Measurements from ENCODE around the gene ANO4. TPM values are rescaled to one million over a fixed set of nuclear protein-coding genes. Genes with fewer than 3 reads are reported as not detected.
A peak's percentile ranks its signal among the peaks of the same experiment; 100 is the strongest.

Gene ANO4
- total and polyA plus RNA-seq, 9 donors = 0.35 to 1.2 (median 0.71) TPM

DNA sequence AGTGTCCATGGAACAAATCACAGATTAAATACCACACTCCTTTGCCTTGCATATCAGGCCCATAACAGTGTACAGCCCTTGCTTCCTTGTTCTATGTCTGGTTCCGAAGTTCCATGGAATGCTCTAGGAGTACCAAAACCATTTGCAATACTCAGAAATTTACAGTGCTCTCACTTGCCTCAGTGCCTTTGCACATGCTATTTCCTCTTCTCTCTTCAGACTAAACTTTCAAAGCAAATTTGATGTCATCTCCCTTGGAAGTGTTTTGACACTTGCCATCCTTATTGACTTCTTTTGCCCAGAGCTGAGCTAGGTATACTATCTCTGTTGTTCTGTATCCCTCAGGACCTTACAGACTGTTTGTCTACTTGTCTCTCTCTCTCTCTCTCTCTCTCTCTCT lies 6.1 kb downstream of the ANO4 start:
- no peaks in the 10 kb centered on the region for H3K27me3 ChIP-seq (ENCODE audit: control insufficient read depth, insufficient read depth, low read length)
- no peak for DNase-seq
- no peak overlapping the region for H3K4me3 ChIP-seq (ENCODE audit: low read length)
- H3K9me3 ChIP-seq (replicated peaks; ENCODE audit: control insufficient read depth, low read depth, low read length) = no peaks in the 10 kb centered on the region
- no peak overlapping the region for H3K27ac ChIP-seq (ENCODE audit: low read length)
- H3K36me3 ChIP-seq (ENCODE audit: control insufficient read depth, insufficient read depth, low read length) = no peaks in the 10 kb centered on the region
- 89% methylated on average over 1 of the region's 1 CpG for WGBS (ENCODE audit: insufficient coverage)
- H3K4me1 ChIP-seq (ENCODE audit: control insufficient read depth, insufficient read depth, low read length) = no peaks in the 10 kb centered on the region

DNA sequence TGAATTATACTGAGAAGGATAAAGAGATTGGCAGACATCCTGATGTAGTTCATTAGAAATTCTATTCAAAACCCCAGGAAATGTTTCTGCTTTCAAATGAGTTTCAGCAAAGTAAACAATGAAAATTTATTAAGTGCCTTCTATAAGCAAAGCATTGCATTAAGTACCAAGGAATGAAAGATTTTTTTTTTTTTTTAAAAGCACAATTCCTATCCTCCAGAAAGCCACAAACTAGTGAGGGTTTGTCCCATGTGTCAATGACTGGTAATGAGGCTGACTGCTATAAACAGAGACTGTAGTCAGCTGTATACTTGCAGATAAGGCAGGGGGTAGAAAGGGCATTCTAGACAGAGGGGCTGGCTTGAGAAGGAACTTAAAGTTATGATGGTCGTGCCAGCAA lies 6.7 kb downstream of the ANO4 start:
- 6% methylated on average over 1 of the region's 1 CpG for WGBS (ENCODE audit: insufficient coverage)
- no peaks in the 10 kb centered on the region for H3K27me3 ChIP-seq (ENCODE audit: control insufficient read depth, insufficient read depth, low read length)
- H3K9me3 ChIP-seq (replicated peaks; ENCODE audit: control insufficient read depth, low read depth, low read length) = no peaks in the 10 kb centered on the region

DNA sequence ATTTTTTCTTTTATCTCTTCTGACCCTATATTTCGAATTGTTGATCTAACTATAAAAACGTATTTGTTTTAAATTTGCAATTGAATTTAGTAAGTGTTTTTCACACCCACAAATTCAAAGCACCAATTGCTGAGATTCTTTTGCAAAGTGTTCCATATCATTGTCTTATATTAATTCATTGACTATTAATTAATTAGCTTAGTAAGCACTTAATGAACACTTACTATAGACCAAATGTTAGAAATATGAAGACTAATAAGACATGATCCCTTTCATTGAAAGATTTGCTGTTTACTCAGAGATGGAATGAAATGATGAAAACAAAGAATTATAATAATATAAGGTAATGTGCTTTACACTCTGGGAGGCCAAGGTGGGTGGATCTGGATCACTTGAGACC lies 14.2 kb downstream of the ANO4 start:
- H3K27ac ChIP-seq (ENCODE audit: low read length) = no peak overlapping the region
- H3K4me1 ChIP-seq (ENCODE audit: control insufficient read depth, insufficient read depth, low read length) = no peaks in the 10 kb centered on the region
- DNase-seq = no peak
- H3K4me3 ChIP-seq (ENCODE audit: low read length) = no peak overlapping the region
- no peaks in the 10 kb centered on the region for H3K27me3 ChIP-seq (ENCODE audit: control insufficient read depth, insufficient read depth, low read length)
- no peaks in the 10 kb centered on the region for H3K36me3 ChIP-seq (ENCODE audit: control insufficient read depth, insufficient read depth, low read length)
- WGBS (ENCODE audit: insufficient coverage) = no CpG with 5 or more reads among the region's 2 CpGs
- H3K9me3 ChIP-seq (replicated peaks; ENCODE audit: control insufficient read depth, low read depth, low read length) = no peaks in the 10 kb centered on the region

More for the DNA sequence above, 6.7 kb downstream of the ANO4 start:
- H3K27ac ChIP-seq (ENCODE audit: low read length) = no peak overlapping the region
- no peaks in the 10 kb centered on the region for H3K4me1 ChIP-seq (ENCODE audit: control insufficient read depth, insufficient read depth, low read length)
- no peaks in the 10 kb centered on the region for H3K36me3 ChIP-seq (ENCODE audit: control insufficient read depth, insufficient read depth, low read length)
- no peak for DNase-seq
- H3K4me3 ChIP-seq (ENCODE audit: low read length) = no peak overlapping the region

- no peak for DNase-seq
- Histone ChIP-seq H3K4me3 (ENCODE audit: low read length) (no peak overlapping the region), H3K27ac (ENCODE audit: low read length) (no peak overlapping the region), H3K4me1 (ENCODE audit: control insufficient read depth, insufficient read depth, low read length) (no peaks in the 10 kb centered on the region), H3K36me3 (ENCODE audit: control insufficient read depth, insufficient read depth, low read length) (no peaks in the 10 kb centered on the region), H3K9me3 (replicated peaks; ENCODE audit: control insufficient read depth, low read depth, low read length) (no peaks in the 10 kb centered on the region), H3K27me3 (ENCODE audit: control insufficient read depth, insufficient read depth, low read length) (no peaks in the 10 kb centered on the region)
- WGBS (ENCODE audit: insufficient coverage) = no CpG with 5 or more reads among the region's 4 CpGs
Measured at GRCh38 chr12:100820314-100820713, 25.7 kb downstream of the ANO4 start.

- no peaks in the 10 kb centered on the region for H3K36me3 ChIP-seq (ENCODE audit: control insufficient read depth, insufficient read depth, low read length)
- no peaks in the 10 kb centered on the region for H3K4me1 ChIP-seq (ENCODE audit: control insufficient read depth, insufficient read depth, low read length)
- no CpG with 5 or more reads among the region's 1 CpG for WGBS (ENCODE audit: insufficient coverage)
- DNase-seq = no peak
- no peak overlapping the region for H3K27ac ChIP-seq (ENCODE audit: low read length)
- no peak overlapping the region for H3K4me3 ChIP-seq (ENCODE audit: low read length)
- no peaks in the 10 kb centered on the region for H3K27me3 ChIP-seq (ENCODE audit: control insufficient read depth, insufficient read depth, low read length)
- H3K9me3 ChIP-seq (replicated peaks; ENCODE audit: control insufficient read depth, low read depth, low read length) = no peaks in the 10 kb centered on the region
Measured at GRCh38 chr12:100823963-100824362, 29.4 kb downstream of the ANO4 start.

DNA sequence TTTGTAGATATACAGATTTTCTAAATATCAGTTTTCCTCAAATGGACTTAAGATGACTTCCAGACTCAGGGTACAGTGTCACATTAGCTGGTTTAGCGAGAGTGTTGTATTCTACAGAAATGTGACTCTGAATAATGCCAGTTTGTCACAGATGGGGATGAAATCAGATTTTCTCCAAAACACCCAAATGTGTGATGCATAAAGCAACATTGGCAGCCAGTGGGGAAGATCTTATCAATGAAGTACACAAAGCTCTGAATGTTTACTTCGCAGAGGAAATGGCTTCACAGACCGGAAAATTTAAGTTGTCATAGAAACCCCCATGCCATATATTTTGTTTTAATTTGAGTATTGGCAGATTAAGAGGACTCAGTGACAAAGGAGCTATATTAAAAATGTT lies 29.9 kb downstream of the ANO4 start:
- no peaks in the 10 kb centered on the region for H3K27me3 ChIP-seq (ENCODE audit: control insufficient read depth, insufficient read depth, low read length)
- WGBS (ENCODE audit: insufficient coverage) = no CpG with 5 or more reads among the region's 3 CpGs
- no peaks in the 10 kb centered on the region for H3K9me3 ChIP-seq (replicated peaks; ENCODE audit: control insufficient read depth, low read depth, low read length)
- DNase-seq = no peak
- no peak overlapping the region for H3K27ac ChIP-seq (ENCODE audit: low read length)
- no peaks in the 10 kb centered on the region for H3K36me3 ChIP-seq (ENCODE audit: control insufficient read depth, insufficient read depth, low read length)
- no peaks in the 10 kb centered on the region for H3K4me1 ChIP-seq (ENCODE audit: control insufficient read depth, insufficient read depth, low read length)
- H3K4me3 ChIP-seq (ENCODE audit: low read length) = no peak overlapping the region

DNA sequence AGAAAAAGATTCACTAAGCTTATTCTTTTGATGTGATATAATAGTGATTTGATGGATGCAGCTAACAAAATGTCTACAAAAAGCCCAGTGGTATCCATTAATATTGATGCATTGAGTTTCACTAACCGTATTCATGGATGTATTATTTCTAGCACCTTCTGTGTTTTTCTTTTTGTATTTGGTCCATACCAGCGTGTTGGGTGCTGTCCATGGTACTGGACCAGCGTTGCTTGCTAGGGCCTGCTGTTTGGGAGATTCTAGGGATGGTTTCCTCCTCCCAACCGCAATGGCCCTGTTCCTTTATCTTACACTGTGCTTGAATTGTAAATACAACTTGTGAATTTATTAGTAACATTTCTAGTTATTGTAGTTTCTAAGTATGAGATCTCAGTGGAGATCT lies 31.7 kb downstream of the ANO4 start:
- no peaks in the 10 kb centered on the region for H3K4me1 ChIP-seq (ENCODE audit: control insufficient read depth, insufficient read depth, low read length)
- WGBS (ENCODE audit: insufficient coverage) = no CpG with 5 or more reads among the region's 4 CpGs
- no peaks in the 10 kb centered on the region for H3K27me3 ChIP-seq (ENCODE audit: control insufficient read depth, insufficient read depth, low read length)
- DNase-seq = peak; percentile 53
- H3K27ac ChIP-seq (ENCODE audit: low read length) = no peak overlapping the region
- no peak overlapping the region for H3K4me3 ChIP-seq (ENCODE audit: low read length)
- H3K9me3 ChIP-seq (replicated peaks; ENCODE audit: control insufficient read depth, low read depth, low read length) = no peaks in the 10 kb centered on the region
- no peaks in the 10 kb centered on the region for H3K36me3 ChIP-seq (ENCODE audit: control insufficient read depth, insufficient read depth, low read length)

DNA sequence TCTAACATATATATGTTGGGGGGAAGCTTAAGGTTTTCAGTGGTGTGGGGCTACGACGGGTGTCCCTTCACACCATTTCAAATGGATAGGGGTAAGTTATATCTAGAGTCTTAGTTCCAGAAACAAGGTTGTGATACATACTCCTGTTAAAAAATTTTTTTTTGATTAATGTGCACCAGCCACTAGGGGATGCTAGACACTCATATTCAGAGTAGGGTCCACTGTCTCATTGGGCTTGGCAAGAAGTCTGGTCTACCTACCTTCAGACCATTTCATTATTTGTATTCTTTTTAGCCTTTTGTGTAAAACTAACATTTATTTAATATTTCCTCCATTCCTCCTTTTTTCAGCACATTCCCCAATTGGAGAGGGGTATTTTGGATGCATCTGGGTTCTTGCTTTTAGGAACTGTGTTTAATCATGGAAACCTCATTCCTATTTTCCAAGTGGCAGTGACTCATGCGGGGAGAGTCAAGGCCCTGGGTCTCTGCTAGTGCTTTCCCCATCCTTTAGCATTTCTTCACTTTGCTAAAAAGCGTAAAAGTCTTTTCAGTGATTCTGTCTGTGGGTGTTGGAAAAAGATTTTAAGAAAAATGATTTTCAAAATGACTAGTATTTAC lies 33.4 kb downstream of the ANO4 start:
- Histone ChIP-seq H3K4me1 (ENCODE audit: control insufficient read depth, insufficient read depth, low read length) (no peaks in the 10 kb centered on the region), H3K9me3 (replicated peaks; ENCODE audit: control insufficient read depth, low read depth, low read length) (no peaks in the 10 kb centered on the region), H3K4me3 (ENCODE audit: low read length) (no peak overlapping the region), H3K36me3 (ENCODE audit: control insufficient read depth, insufficient read depth, low read length) (no peaks in the 10 kb centered on the region), H3K27ac (ENCODE audit: low read length) (no peak overlapping the region), H3K27me3 (ENCODE audit: control insufficient read depth, insufficient read depth, low read length) (no peaks in the 10 kb centered on the region)
- WGBS (ENCODE audit: insufficient coverage) = no CpG with 5 or more reads among the region's 4 CpGs
- DNase-seq = no peak

DNA sequence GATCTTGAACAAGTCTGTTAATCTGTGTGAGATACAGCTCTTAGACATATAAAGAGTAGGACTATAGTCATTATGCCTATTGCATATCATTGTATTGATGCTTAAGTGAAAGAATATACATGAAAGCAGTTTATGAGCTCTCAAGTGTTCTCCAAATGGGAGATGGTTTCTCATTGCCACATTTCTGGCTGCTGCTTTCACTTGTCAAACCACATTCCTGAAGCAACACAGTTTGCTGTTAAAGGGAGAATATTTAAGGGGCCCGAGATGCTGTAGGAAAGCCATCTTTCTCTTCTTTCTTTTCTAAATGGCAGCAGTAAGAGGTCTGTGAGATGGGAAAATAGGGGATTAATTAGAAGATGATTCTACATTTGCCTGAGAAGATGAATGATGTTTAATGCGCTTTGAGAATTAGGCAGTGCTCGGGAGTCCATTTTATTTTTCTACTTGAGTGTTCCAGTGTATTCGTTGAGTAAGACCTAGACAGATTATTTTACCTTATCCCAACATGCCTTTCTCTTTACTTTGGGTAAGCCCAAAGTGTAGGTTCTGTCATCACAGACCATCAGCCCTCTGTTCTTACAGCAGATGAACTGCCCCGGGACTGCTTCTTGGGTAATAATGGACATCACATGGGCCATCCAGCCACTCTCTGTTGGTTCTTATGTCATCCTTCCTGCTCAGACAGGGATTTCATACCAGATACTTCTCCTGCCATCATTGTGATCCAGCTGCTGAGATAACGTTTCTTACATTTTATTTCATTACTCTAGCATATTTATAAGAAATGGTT lies 35.6 kb downstream of the ANO4 start:
- DNase-seq = no peak
- no peaks in the 10 kb centered on the region for H3K9me3 ChIP-seq (replicated peaks; ENCODE audit: control insufficient read depth, low read depth, low read length)
- 100% methylated on average over 1 of the region's 6 CpGs for WGBS (ENCODE audit: insufficient coverage)
- H3K4me1 ChIP-seq (ENCODE audit: control insufficient read depth, insufficient read depth, low read length) = no peaks in the 10 kb centered on the region
- H3K27ac ChIP-seq (ENCODE audit: low read length) = no peak overlapping the region
- H3K36me3 ChIP-seq (ENCODE audit: control insufficient read depth, insufficient read depth, low read length) = no peaks in the 10 kb centered on the region
- H3K27me3 ChIP-seq (ENCODE audit: control insufficient read depth, insufficient read depth, low read length) = no peaks in the 10 kb centered on the region
- H3K4me3 ChIP-seq (ENCODE audit: low read length) = no peak overlapping the region

GRCh38 chr12:100833282-100833681 lies 38.7 kb downstream of the ANO4 start:
- Histone ChIP-seq H3K36me3 (ENCODE audit: control insufficient read depth, insufficient read depth, low read length) (no peaks in the 10 kb centered on the region), H3K9me3 (replicated peaks; ENCODE audit: control insufficient read depth, low read depth, low read length) (no peaks in the 10 kb centered on the region), H3K27me3 (ENCODE audit: control insufficient read depth, insufficient read depth, low read length) (no peaks in the 10 kb centered on the region), H3K27ac (ENCODE audit: low read length) (no peak overlapping the region), H3K4me3 (ENCODE audit: low read length) (no peak overlapping the region), H3K4me1 (ENCODE audit: control insufficient read depth, insufficient read depth, low read length) (no peaks in the 10 kb centered on the region)
- DNase-seq = no peak

Measured in muscle of leg (tissue), 11 donors.